Body of pancreas (tissue), 4 donors: ENCODE results near the gene MRPL27.

Experiments
- POLR2A ChIP-seq, 3 donors: fragments of 450-650 bp; IDR thresholded peaks; one replicate each; pipeline ENCODE4 v1.6.1; 2016; ENCODE audit warnings: antibody characterized with exemption in 3 of 3, mild to moderate bottlenecking in 2 of 3
- TF ChIP-seq, protein P1 (sequence below), 7 experiments: fragments of 450-650 bp in 4 of 7; fragments of 200-600 bp in 3 of 7; sonication (generic) in 3 of 7; IDR thresholded peaks; one replicate each; pipeline ENCODE4 v1.5.1; 2016 to 2019; ENCODE audit warnings: antibody characterized with exemption in 7 of 7

DNA sequence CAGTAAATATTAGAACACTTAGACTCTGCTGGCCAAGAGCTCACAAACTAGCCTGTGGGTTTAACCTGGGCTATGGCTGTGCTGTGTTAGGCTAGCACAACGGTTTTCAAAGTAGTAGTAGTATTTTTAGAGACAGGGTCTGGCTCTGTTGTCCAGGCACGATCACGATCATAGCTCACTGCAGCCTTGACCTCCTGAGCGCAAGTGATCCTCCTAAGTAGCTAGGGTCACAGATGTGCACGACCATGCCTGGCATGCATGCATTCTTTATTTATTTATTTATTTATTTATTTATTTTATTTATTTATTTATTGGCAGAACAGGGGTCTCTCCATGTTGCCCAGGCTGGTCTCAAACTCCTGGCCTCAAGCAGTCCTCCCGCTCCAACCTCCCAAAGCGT, 10.3 kb downstream of the MRPL27 start:
- TF ChIP-seq, protein P1, sequence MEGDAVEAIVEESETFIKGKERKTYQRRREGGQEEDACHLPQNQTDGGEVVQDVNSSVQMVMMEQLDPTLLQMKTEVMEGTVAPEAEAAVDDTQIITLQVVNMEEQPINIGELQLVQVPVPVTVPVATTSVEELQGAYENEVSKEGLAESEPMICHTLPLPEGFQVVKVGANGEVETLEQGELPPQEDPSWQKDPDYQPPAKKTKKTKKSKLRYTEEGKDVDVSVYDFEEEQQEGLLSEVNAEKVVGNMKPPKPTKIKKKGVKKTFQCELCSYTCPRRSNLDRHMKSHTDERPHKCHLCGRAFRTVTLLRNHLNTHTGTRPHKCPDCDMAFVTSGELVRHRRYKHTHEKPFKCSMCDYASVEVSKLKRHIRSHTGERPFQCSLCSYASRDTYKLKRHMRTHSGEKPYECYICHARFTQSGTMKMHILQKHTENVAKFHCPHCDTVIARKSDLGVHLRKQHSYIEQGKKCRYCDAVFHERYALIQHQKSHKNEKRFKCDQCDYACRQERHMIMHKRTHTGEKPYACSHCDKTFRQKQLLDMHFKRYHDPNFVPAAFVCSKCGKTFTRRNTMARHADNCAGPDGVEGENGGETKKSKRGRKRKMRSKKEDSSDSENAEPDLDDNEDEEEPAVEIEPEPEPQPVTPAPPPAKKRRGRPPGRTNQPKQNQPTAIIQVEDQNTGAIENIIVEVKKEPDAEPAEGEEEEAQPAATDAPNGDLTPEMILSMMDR (IDR thresholded peaks at IDR 0.05), result no peak
- no peak for TF ChIP-seq POLR2A (IDR thresholded peaks at IDR 0.05)
